BLaER1 treated with 17β-estradiol and CSF1 and Interleukin-3, amounts not matched to agents 10 nM and 100 nM (cell line): Measurements from ENCODE around the gene GNAL.

Source experiments
- H3K27ac ChIP-seq, 11 experiments: shearing (Covaris generic); formaldehyde crosslinking; 2 replicates each; pipeline ENCODE4 v1.8.1; 2022
- H3K27me3 ChIP-seq, 11 experiments: shearing (Covaris generic); formaldehyde crosslinking; 2 replicates each; pipeline ENCODE4 v1.8.1; 2022
- H3K36me3 ChIP-seq, 11 experiments: shearing (Covaris generic); formaldehyde crosslinking; 2 replicates each; pipeline ENCODE4 v1.8.1; 2022
- H3K4me1 ChIP-seq, 10 experiments: shearing (Covaris generic); formaldehyde crosslinking; 2 replicates each; pipeline ENCODE4 v1.8.1; 2022
- H3K4me2 ChIP-seq, 11 experiments: shearing (Covaris generic); formaldehyde crosslinking; 2 replicates each; pipeline ENCODE4 v1.8.1; 2022
- H3K4me3 ChIP-seq, 10 experiments: shearing (Covaris generic); formaldehyde crosslinking; 2 replicates each; pipeline ENCODE4 v1.8.1; 2022
- H3K9ac ChIP-seq, 11 experiments: shearing (Covaris generic); formaldehyde crosslinking; 2 replicates each; pipeline ENCODE4 v1.8.1; 2022
- H3K9me3 ChIP-seq, 11 experiments: shearing (Covaris generic); formaldehyde crosslinking; replicated peaks in 1 of 11; 2 replicates each; pipeline ENCODE4 v1.8.1; 2022
- H4K20me1 ChIP-seq, 11 experiments: shearing (Covaris generic); formaldehyde crosslinking; 2 replicates each; pipeline ENCODE4 v1.8.1; 2022
- Cebpa-rat ChIP-seq, 11 experiments: shearing (Covaris generic); IDR thresholded peaks; 2 replicates each; pipeline ENCODE4 v1.8.1; 2022

The GNAL gene

DNA sequence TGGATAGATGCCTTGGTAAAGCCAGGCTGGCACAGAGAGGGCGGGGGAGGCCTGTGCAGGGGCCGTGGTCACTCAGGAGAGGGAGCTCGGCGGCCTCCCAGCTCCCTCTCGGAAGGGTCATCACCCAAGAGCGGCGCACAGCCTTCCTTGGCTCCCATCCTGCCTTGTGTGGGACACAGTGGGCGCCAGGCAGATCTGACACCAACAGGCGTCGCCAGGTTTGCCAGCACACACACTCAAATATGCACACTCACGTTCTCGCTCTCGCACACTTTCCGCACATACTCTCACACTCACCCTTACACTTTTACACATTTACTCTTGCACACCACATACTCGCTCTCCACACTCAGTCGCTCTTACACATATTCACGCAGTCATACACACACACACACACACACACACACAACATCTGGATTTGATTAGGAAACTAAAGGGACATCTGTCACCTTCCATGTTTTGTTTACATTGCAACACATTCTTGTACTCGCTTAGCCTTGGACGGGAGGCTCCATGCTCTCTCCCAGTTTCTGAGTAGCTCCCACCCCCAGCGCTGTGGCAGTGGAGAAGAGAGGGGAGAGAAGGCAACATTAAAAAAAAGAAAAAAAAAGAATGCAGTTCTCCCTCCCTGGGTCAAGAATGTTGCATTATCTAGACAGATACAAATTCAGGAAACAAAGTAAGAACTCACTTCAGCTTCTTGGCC, 172.7 kb downstream of the GNAL start:
- Histone ChIP-seq H3K4me3 (no peak overlapping the region), H3K4me2 (no peak overlapping the region), H3K9ac (no peak overlapping the region), H3K36me3 (no peaks in the 10 kb centered on the region), H3K4me1 (peaks cover 13 to 68% (median 45%) of the 10 kb centered on the region in 10 experiments; a peak in 19 of 20 replicates), H4K20me1 (no peaks in the 10 kb centered on the region), H3K27ac (peak overlapping the region in 1 of 11 experiments; percentile 64; a peak in 1 of 22 replicates), H3K27me3 (no peaks in the 10 kb centered on the region), H3K9me3 (no peaks in the 10 kb centered on the region)
- TF ChIP-seq Cebpa-rat (IDR thresholded peaks at IDR 0.05), result no peak

- no peaks in the 10 kb centered on the region for H3K9me3 ChIP-seq
- no peak overlapping the region for H3K9ac ChIP-seq
- no peak overlapping the region for H3K27ac ChIP-seq
- no peaks in the 10 kb centered on the region for H4K20me1 ChIP-seq
- peaks cover 13 to 60% (median 36%) of the 10 kb centered on the region in 10 experiments; a peak in 19 of 20 replicates for H3K4me1 ChIP-seq
- H3K27me3 ChIP-seq, result no peaks in the 10 kb centered on the region
- peak overlapping the region in 3 of 11 experiments; percentile 8 to 26 (median 9); a peak in 1 of 22 replicates for H3K4me2 ChIP-seq
- TF ChIP-seq Cebpa-rat (IDR thresholded peaks at IDR 0.05), result no peak
- H3K36me3 ChIP-seq, result no peaks in the 10 kb centered on the region
- H3K4me3 ChIP-seq, result no peak overlapping the region
These were observed 173.5 kb downstream of the GNAL start for GRCh38 chr18:11862468-11863137.

DNA sequence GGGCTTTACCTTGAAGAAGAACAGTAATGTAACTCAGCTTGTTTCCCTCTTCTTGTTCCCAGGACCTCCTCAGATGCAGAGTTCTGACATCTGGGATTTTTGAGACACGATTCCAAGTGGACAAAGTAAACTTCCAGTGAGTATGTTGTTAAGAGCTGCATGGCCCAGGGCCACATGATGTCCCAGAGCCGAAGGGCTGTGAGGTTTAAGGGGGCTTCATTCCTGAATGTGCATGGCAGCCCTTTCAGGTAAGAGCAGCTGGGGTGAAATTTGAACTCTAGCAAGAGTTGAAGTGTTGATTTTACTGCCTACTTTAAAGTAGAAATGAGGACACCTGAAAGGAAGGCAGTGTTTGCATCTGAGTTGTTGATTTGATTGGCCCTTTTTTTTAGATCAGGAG, 175.4 kb downstream of the GNAL start:
- TF ChIP-seq Cebpa-rat (IDR thresholded peaks at IDR 0.05), result no peak
- Histone ChIP-seq H3K9ac (no peak overlapping the region), H3K27ac (no peak overlapping the region)

DNA sequence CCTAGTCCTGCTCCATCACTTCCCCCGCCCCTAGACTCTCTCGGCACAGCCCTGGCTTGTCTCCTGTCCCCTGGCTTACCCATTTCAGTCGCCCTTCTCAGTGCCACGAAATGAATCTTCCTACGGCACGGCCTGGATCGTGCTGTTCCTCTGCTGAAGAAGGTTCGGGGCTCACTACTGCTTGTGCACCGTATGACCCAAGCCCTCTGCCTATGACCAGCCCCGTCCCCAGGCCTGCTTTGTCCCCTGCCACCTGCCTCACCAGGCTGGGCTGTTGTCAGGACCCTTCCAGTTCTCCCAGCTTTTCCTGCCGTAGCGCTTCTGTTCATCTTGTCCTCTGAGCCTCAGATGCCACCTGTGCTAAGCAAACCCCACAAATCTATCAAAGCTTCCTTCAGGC, 176.0 kb downstream of the GNAL start:
- H3K9ac ChIP-seq, result no peak overlapping the region
- H3K9me3 ChIP-seq, result no peaks in the 10 kb centered on the region

More for the DNA sequence above, 175.4 kb downstream of the GNAL start:
- Histone ChIP-seq H3K27me3 (no peaks in the 10 kb centered on the region), H4K20me1 (no peaks in the 10 kb centered on the region), H3K4me1 (peaks cover 10 to 41% (median 22%) of the 10 kb centered on the region in 10 experiments; a peak in 19 of 20 replicates), H3K4me3 (no peak overlapping the region), H3K36me3 (no peaks in the 10 kb centered on the region), H3K4me2 (peak overlapping the region in 5 of 11 experiments; percentile 16 to 42 (median 32); a peak in 5 of 22 replicates), H3K9me3 (no peaks in the 10 kb centered on the region)

DNA sequence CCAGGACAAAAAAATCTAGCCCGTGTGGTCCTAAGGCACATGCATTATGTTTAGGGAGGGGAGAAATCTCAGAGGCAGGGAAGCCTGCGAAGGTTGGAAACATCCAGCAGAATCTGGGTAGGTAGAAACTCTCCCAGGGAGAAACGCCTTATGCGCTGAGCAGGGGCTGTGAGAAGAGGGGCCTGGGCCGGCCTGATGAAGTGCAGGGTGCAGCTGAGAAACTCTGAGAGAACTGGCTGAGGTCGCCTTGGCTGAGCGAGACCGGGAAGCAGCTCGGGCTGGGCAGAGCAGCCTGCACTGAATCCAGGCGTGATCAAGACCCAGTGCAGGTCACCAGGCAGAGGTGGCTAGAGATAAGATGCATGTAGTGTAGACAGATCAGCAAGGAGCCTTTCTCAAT, 177.3 kb downstream of the GNAL start:
- TF ChIP-seq Cebpa-rat (IDR thresholded peaks at IDR 0.05), result no peak
- Histone ChIP-seq H3K4me1 (peaks cover 0 to 25% (median 15%) of the 10 kb centered on the region in 10 experiments; a peak in 14 of 20 replicates), H3K4me3 (no peak overlapping the region), H3K27me3 (no peaks in the 10 kb centered on the region), H3K9me3 (no peaks in the 10 kb centered on the region), H3K36me3 (no peaks in the 10 kb centered on the region), H3K4me2 (no peak overlapping the region), H3K9ac (no peak overlapping the region), H3K27ac (no peak overlapping the region), H4K20me1 (no peaks in the 10 kb centered on the region)

More for the DNA sequence above, 176.0 kb downstream of the GNAL start:
- peaks cover 4 to 35% (median 18%) of the 10 kb centered on the region in 10 experiments; a peak in 19 of 20 replicates for H3K4me1 ChIP-seq
- TF ChIP-seq Cebpa-rat (IDR thresholded peaks at IDR 0.05), result no peak
- H3K27ac ChIP-seq, result no peak overlapping the region
- H3K4me2 ChIP-seq, result no peak overlapping the region
- no peaks in the 10 kb centered on the region for H4K20me1 ChIP-seq
- no peaks in the 10 kb centered on the region for H3K27me3 ChIP-seq
- no peak overlapping the region for H3K4me3 ChIP-seq
- H3K36me3 ChIP-seq, result no peaks in the 10 kb centered on the region

GRCh38 chr18:11866764-11867163, 177.7 kb downstream of the GNAL start:
- H3K27ac ChIP-seq, result no peak overlapping the region
- no peak for TF ChIP-seq Cebpa-rat (IDR thresholded peaks at IDR 0.05)
- no peaks in the 10 kb centered on the region for H3K27me3 ChIP-seq
- H3K9me3 ChIP-seq, result no peaks in the 10 kb centered on the region
- H3K36me3 ChIP-seq, result no peaks in the 10 kb centered on the region
- H3K4me2 ChIP-seq, result no peak overlapping the region
- peaks cover 0 to 25% (median 15%) of the 10 kb centered on the region in 10 experiments; a peak in 14 of 20 replicates for H3K4me1 ChIP-seq
- H3K9ac ChIP-seq, result no peak overlapping the region
- no peaks in the 10 kb centered on the region for H4K20me1 ChIP-seq
- H3K4me3 ChIP-seq, result no peak overlapping the region

GRCh38 chr18:11868230-11868629, 179.2 kb downstream of the GNAL start:
- TF ChIP-seq Cebpa-rat (IDR thresholded peaks at IDR 0.05), result no peak
- no peak overlapping the region for H3K27ac ChIP-seq
- peaks cover 0 to 16% (median 11%) of the 10 kb centered on the region in 10 experiments; a peak in 13 of 20 replicates for H3K4me1 ChIP-seq
- H3K4me3 ChIP-seq, result no peak overlapping the region
- H3K9me3 ChIP-seq, result no peaks in the 10 kb centered on the region
- no peak overlapping the region for H3K4me2 ChIP-seq
- H4K20me1 ChIP-seq, result no peaks in the 10 kb centered on the region
- H3K9ac ChIP-seq, result no peak overlapping the region
- H3K27me3 ChIP-seq, result no peaks in the 10 kb centered on the region
- no peaks in the 10 kb centered on the region for H3K36me3 ChIP-seq

GRCh38 chr18:11871501-11871900, 182.4 kb downstream of the GNAL start:
- no peak for TF ChIP-seq Cebpa-rat (IDR thresholded peaks at IDR 0.05)
- Histone ChIP-seq H3K36me3 (no peaks in the 10 kb centered on the region), H3K4me2 (no peak overlapping the region), H3K27me3 (no peaks in the 10 kb centered on the region), H3K9me3 (peaks cover 0 to 5% (median 0%) of the 10 kb centered on the region in 11 experiments; a peak in 1 of 22 replicates), H3K4me3 (no peak overlapping the region), H4K20me1 (no peaks in the 10 kb centered on the region), H3K4me1 (peaks cover 0 to 5% (median 0%) of the 10 kb centered on the region in 10 experiments; a peak in 4 of 20 replicates), H3K27ac (no peak overlapping the region), H3K9ac (no peak overlapping the region)

GRCh38 chr18:11872479-11873136, 183.5 kb downstream of the GNAL start:
- H3K36me3 ChIP-seq, result no peaks in the 10 kb centered on the region
- no peak overlapping the region for H3K9ac ChIP-seq
- peaks cover 0 to 5% (median 0%) of the 10 kb centered on the region in 10 experiments; a peak in 4 of 20 replicates for H3K4me1 ChIP-seq
- H4K20me1 ChIP-seq, result no peaks in the 10 kb centered on the region
- H3K9me3 ChIP-seq, result peaks cover 0 to 5% (median 0%) of the 10 kb centered on the region in 11 experiments; a peak in 1 of 22 replicates
- no peak for TF ChIP-seq Cebpa-rat (IDR thresholded peaks at IDR 0.05)
- no peaks in the 10 kb centered on the region for H3K27me3 ChIP-seq
- no peak overlapping the region for H3K27ac ChIP-seq
- H3K4me2 ChIP-seq, result no peak overlapping the region
- H3K4me3 ChIP-seq, result no peak overlapping the region
